Heart left ventricle (tissue), 13 donors: ENCODE data around the gene PER1.

Experiments used
- CTCF ChIP-seq, 12 donors: fragments of 200-600 bp; sonication (generic) in 4 of 12; IDR thresholded peaks; one replicate each; pipeline versions ENCODE4 v1.5.0 to v1.8.0; 2018 to 2022; ENCODE audit warnings: antibody characterized with exemption in 12 of 12, mild to moderate bottlenecking in 5 of 12
- POLR2A ChIP-seq, 2 donors: fragments of 450-650 bp; IDR thresholded peaks; one replicate each; pipeline ENCODE4 v1.6.1; 2017; ENCODE audit warnings: antibody characterized with exemption in 2 of 2, mild to moderate bottlenecking in 2 of 2, moderate library complexity in 2 of 2
- donor health status: ischemic (EF 13 %, LVEDD 7.1; RV severe dilation, severe dysfunction).
- donor health status: DM: no; HTN: yes; CAD: no.
- donor health status: DM: no; HTN: no; CAD: no.
- donor health status: ischemic (EF 25% LVEDD 6.9; RV normal size, moderate dysfunction).
- donor health status: ischemic (EF 25% LVEDD 5.7; RV mildly dilated, moderate dysfunction).
- donor health status: ischemic (EF 35%, LVEDD 5.7; RV mildly dilated, moderate dysfunction).
- donor health status: nonischemic (EF 11% LVEDD 7.7; RV severe dilation, severe dysfunction).
- donor health status: DM: yes; HTN: yes; CAD: no.
- donor health status: PGD.
- donor health status: ischemic (EF 29% LVEDD 5.4; RV normal size, mild dysfunction).
- donor health status: nonischemic (EF 23%, LVEDD 6.1; RV moderate dilation, normal function).

- TF ChIP-seq CTCF (IDR thresholded peaks at IDR 0.05) (no peak), POLR2A (IDR thresholded peaks at IDR 0.05) (no peak)
Measured at GRCh38 chr17:8108972-8109660, 43.1 kb downstream of the PER1 start.
